Measurements from ENCODE around the gene S100A3. TPM values are rescaled to one million over a fixed set of nuclear protein-coding genes. Genes with fewer than 3 reads are reported as not detected.

S100A3 gene
- polyA plus RNA-seq, 1 donor from 2014 or later, result not detected

GRCh38 chr1:153505576-153505975 lies 43.5 kb downstream of the S100A3 start:
- no peaks in the 10 kb centered on the region for H3K9me3 Mint-ChIP-seq

GRCh38 chr1:153503766-153504165 lies 45.3 kb downstream of the S100A3 start:
- Mint-ChIP-seq H3K9me3 (no peaks in the 10 kb centered on the region), H3K4me3 (no peak overlapping the region), H3K36me3 (no peaks in the 10 kb centered on the region), H3K4me1 (no peaks in the 10 kb centered on the region), H3K27me3 (peaks cover 10% of the 10 kb centered on the region), H3K27ac (no peak overlapping the region)

More at GRCh38 chr1:153505576-153505975, 43.5 kb downstream of the S100A3 start:
- Mint-ChIP-seq H3K4me3 (no peak overlapping the region), H3K27ac (no peak overlapping the region), H3K27me3 (no peaks in the 10 kb centered on the region), H3K36me3 (no peaks in the 10 kb centered on the region), H3K4me1 (peaks cover 0 to under 1% (median 0%) of the 10 kb centered on the region in 3 donors)

GRCh38 chr1:153498746-153499145 lies 50.3 kb downstream of the S100A3 start:
- no peak overlapping the region for H3K4me3 Mint-ChIP-seq
- H3K36me3 Mint-ChIP-seq, result no peaks in the 10 kb centered on the region
- H3K4me1 Mint-ChIP-seq, result peaks cover 0 to 4% (median 4%) of the 10 kb centered on the region in 3 donors
- peaks cover 16% of the 10 kb centered on the region for H3K27me3 Mint-ChIP-seq
- H3K9me3 Mint-ChIP-seq, result no peaks in the 10 kb centered on the region
- H3K27ac Mint-ChIP-seq, result no peak overlapping the region

Other genes starting within 250 kb of the S100A3 start
- not detected for gene PGLYRP3, start 236.3 kb downstream of the S100A3 start, polyA plus RNA-seq
- not detected for gene PGLYRP4, start 200.4 kb downstream of the S100A3 start, polyA plus RNA-seq
- 44.6 TPM for gene S100A9, start 191.4 kb downstream of the S100A3 start, polyA plus RNA-seq
- gene S100A12, start 173.6 kb downstream of the S100A3 start, polyA plus RNA-seq, result 0.97 TPM
- 28.0 TPM for gene S100A8, start 158.2 kb downstream of the S100A3 start, polyA plus RNA-seq
- not detected for gene S100A7A, start 132.7 kb downstream of the S100A3 start, polyA plus RNA-seq
- not detected for gene S100A7, start 88.6 kb downstream of the S100A3 start, polyA plus RNA-seq
- 397 TPM for gene S100A6, start 13.3 kb downstream of the S100A3 start, polyA plus RNA-seq
- gene S100A5, start 8.3 kb downstream of the S100A3 start, polyA plus RNA-seq, result 1.4 TPM
- 524 TPM for gene S100A4, start 3.5 kb downstream of the S100A3 start, polyA plus RNA-seq
- gene S100A2, start 16.6 kb upstream of the S100A3 start, polyA plus RNA-seq, result not detected
- not detected for gene S100A16, start 63.9 kb upstream of the S100A3 start, polyA plus RNA-seq
- gene S100A14, start 67.1 kb upstream of the S100A3 start, polyA plus RNA-seq, result not detected
- gene S100A13, start 78.2 kb upstream of the S100A3 start, polyA plus RNA-seq, result 3.0 TPM
- not detected for gene S100A1, start 79.2 kb upstream of the S100A3 start, polyA plus RNA-seq
- gene CHTOP, start 84.8 kb upstream of the S100A3 start, polyA plus RNA-seq, result 78.6 TPM
- gene SNAPIN, start 109.4 kb upstream of the S100A3 start, polyA plus RNA-seq, result 74.5 TPM
- 106 TPM for gene ILF2, start 121.7 kb upstream of the S100A3 start, polyA plus RNA-seq
- not detected for gene NPR1, start 129.4 kb upstream of the S100A3 start, polyA plus RNA-seq
- 11.8 TPM for gene INTS3, start 178.8 kb upstream of the S100A3 start, polyA plus RNA-seq
- 12.9 TPM for gene SLC27A3, start 226.1 kb upstream of the S100A3 start, polyA plus RNA-seq